HUES64 (cell line): ENCODE measurements around the gene MAPK10.
"Not testable (repeated sequence)": the region's sequence is repeated elsewhere in the genome, so short reads cannot be mapped to it uniquely, and the experiment has no call there.

Source experiments
- H3K27ac ChIP-seq: 2 replicates; pipeline ENCODE4 v1.7.0; 2013; ENCODE audit warnings: low read depth, low read length, inconsistent platforms
- H3K27me3 ChIP-seq: 2 replicates; pipeline ENCODE4 v1.6.1; 2013; ENCODE audit warnings: mild to moderate bottlenecking, low read length; ENCODE audit not compliant: insufficient read depth
- H3K36me3 ChIP-seq: 2 replicates; pipeline ENCODE4 v1.6.1; 2013; ENCODE audit warnings: mild to moderate bottlenecking, low read length; ENCODE audit not compliant: insufficient read depth
- H3K4me1 ChIP-seq: 2 replicates; pipeline ENCODE4 v1.6.1; 2013; ENCODE audit warnings: mild to moderate bottlenecking, low read length, moderate library complexity; ENCODE audit not compliant: insufficient read depth
- H3K4me3 ChIP-seq: 2 replicates; pipeline ENCODE4 v1.5.1; 2013; ENCODE audit warnings: mild to moderate bottlenecking, low read length, moderate library complexity
- H3K9ac ChIP-seq: 2 replicates; pipeline ENCODE4 v1.6.1; 2013; ENCODE audit warnings: mild to moderate bottlenecking, low read depth, low read length
- H3K9me3 ChIP-seq: 2 replicates; pipeline ENCODE4 v1.6.1; 2013; ENCODE audit warnings: low read depth, low read length; ENCODE audit not compliant: insufficient read depth
- WGBS: fragments of 150-250, 120-280 bp; methylation state at CpG from one replicate; pipeline ENCODE4 v1.1.7; 2013; ENCODE audit warnings: missing lambda C conversion rate; 5-methylcytosine and 5-hydroxymethylcytosine counted together

The MAPK10 gene

DNA sequence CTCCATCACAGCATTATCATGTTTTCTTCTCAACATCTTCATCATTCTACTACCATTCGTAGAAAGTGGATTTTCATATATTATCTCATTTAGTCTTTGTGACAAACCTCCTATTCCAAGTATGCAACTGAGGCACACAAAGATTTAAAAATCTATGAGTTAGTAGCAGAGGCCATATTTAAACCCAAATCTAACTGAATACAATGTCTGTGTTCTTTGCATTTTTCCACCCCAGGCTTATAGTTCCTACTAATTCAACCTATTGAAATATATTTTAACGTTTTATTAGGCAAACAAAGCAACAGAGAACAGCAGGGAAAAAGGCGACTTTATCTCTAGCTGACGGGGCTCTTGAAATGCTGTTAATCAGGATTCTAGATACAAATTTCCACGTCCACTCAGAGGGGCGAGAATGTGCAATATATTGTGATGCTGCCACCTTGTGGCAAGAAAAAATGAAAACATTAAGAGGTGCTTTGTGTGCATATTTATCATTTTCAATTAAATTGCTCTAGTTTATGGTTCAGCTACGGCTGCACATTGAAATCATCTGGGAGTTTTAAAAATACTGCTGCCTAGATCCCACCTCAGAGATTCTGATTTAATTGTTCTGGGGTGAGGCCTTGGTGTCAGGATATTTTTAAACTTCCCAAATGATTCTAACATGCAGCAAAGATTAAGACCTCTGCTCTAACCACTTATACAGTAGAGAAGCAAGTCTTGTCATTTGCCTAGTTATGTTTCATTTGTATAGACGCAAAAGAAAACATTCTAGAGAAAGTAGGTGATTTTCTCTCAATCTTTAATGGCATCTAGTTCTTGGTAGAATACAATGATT lies 315.9 kb downstream of the MAPK10 start:
- no peak overlapping the region for H3K27ac ChIP-seq
- WGBS = 54% methylated on average over 7 of the region's 8 CpGs
- H3K27me3 ChIP-seq = no peaks in the 10 kb centered on the region
- no peak overlapping the region for H3K9ac ChIP-seq
- no peak overlapping the region for H3K4me3 ChIP-seq
- H3K36me3 ChIP-seq = no peaks in the 10 kb centered on the region
- H3K4me1 ChIP-seq = 0 out of 2 replicates have a peak, but pooled peaks cover 5% of the 10 kb centered on the region
- H3K9me3 ChIP-seq = no peaks in the 10 kb centered on the region

DNA sequence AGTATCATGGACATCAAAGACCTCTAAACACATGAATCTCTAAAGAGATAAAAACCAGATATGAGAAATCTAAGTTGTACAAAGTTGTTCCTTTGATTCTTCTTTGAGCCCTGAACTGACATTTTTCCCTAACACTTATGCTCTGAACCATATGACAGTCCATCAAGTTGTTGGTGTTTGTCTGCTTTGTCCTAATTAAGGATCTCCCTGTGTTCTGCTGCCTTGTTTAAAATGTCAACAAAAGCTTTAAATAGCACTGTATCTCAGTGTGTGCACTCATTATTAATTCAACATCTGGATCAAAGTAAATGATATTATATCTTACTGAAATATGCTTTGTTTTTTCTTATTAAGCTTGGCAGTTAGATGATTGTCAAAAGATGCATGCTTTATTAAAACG lies 321.8 kb downstream of the MAPK10 start:
- WGBS = no CpG with 5 or more reads among the region's 1 CpG
- no peak overlapping the region for H3K27ac ChIP-seq
- no peak overlapping the region for H3K9ac ChIP-seq

DNA sequence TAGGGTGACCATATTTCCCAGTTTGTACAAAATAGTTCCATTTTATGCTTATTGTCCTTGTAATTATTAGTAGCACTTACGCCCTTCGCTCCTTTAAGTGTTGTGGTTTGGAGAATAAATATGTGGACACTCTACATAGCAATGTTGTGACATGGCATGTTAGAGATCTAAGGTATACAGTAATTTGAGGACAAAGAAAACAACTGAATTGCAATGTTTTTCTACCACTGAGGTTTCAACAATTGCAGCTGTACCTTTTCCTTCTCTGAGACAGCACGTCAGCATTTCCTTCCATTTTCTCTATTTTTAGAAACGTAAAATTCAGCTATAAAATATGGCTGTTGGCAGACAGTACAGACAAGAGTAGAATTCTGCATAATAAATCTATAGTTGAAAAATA lies 323.1 kb downstream of the MAPK10 start:
- no peak overlapping the region for H3K9ac ChIP-seq
- no peak overlapping the region for H3K4me3 ChIP-seq
- WGBS = 99% methylated on average over 4 of the region's 4 CpGs
- no peaks in the 10 kb centered on the region for H3K27me3 ChIP-seq
- H3K4me1 ChIP-seq = no peaks in the 10 kb centered on the region
- no peak overlapping the region for H3K27ac ChIP-seq
- H3K36me3 ChIP-seq = no peaks in the 10 kb centered on the region
- H3K9me3 ChIP-seq = no peaks in the 10 kb centered on the region

More for the DNA sequence above, 321.8 kb downstream of the MAPK10 start:
- Histone ChIP-seq H3K27me3 (no peaks in the 10 kb centered on the region), H3K4me3 (no peak overlapping the region), H3K36me3 (no peaks in the 10 kb centered on the region), H3K4me1 (no peaks in the 10 kb centered on the region), H3K9me3 (no peaks in the 10 kb centered on the region)

DNA sequence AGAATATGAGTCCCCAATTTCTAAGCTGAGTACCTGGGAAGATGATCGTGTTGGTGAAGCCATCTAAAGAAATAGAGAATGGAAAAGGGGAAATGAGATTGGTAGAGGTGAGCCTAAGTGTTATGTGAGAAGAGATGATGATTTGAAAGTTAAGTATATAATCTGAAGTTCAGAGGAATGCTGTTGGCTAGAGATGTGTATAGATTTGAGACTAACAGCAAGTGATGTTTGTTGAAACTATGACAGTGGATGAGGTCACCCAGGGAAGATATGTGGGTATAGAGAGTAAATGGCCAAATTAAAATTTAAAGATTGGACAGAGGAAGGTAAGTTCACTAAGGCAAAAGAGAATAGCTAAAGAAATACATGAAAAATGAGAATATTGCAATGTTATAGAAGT lies 324.2 kb downstream of the MAPK10 start:
- Histone ChIP-seq H3K27me3 (no peaks in the 10 kb centered on the region), H3K27ac (no peak overlapping the region), H3K4me1 (no peaks in the 10 kb centered on the region), H3K4me3 (no peak overlapping the region), H3K36me3 (no peaks in the 10 kb centered on the region), H3K9me3 (no peaks in the 10 kb centered on the region), H3K9ac (no peak overlapping the region)
- WGBS = 97% methylated on average over 1 of the region's 1 CpG

DNA sequence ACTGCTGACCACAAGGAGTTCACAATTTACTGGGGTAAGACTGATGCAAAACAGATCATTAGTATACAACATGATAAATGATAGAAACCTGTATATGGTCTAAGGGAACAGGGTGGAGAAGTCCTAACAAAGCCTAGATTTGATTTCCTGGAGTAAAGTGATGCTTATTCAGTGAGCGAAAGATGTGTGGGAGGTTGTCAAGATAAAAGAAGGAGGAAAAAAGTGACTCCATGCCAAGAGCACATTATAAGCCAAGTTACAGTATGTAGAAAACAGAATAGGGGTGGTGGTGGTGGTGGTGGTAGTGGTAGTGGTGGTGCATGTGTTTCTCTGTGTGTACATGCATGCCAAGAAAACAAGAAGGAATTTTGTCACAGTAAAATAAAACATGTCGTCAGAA lies 325.2 kb downstream of the MAPK10 start:
- 95% methylated on average over 2 of the region's 2 CpGs for WGBS
- no peak overlapping the region for H3K9ac ChIP-seq
- H3K36me3 ChIP-seq = no peaks in the 10 kb centered on the region
- no peaks in the 10 kb centered on the region for H3K27me3 ChIP-seq
- no peaks in the 10 kb centered on the region for H3K4me1 ChIP-seq
- no peaks in the 10 kb centered on the region for H3K9me3 ChIP-seq
- H3K4me3 ChIP-seq = no peak overlapping the region
- no peak overlapping the region for H3K27ac ChIP-seq

DNA sequence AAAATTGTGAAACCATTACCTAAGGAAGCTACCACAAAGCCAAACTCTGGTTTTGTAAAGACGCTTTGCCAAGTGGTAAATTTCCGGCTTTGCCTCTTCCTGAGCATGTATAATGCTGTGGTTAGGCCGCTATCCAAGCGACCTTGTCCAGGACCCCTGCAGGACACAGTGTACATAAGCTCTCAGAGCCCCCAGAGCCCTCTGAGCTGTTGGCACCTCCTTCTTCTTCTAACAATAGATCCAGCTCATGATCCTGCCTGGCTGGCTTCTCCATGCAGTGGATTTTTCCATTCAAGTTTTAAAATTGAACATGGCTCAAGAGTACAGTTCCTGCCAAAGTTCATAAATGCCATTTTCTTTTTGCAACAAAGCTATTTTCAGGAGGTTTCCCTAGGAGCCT lies 326.7 kb downstream of the MAPK10 start:
- no peak overlapping the region for H3K27ac ChIP-seq
- 90% methylated on average over 4 of the region's 4 CpGs for WGBS

DNA sequence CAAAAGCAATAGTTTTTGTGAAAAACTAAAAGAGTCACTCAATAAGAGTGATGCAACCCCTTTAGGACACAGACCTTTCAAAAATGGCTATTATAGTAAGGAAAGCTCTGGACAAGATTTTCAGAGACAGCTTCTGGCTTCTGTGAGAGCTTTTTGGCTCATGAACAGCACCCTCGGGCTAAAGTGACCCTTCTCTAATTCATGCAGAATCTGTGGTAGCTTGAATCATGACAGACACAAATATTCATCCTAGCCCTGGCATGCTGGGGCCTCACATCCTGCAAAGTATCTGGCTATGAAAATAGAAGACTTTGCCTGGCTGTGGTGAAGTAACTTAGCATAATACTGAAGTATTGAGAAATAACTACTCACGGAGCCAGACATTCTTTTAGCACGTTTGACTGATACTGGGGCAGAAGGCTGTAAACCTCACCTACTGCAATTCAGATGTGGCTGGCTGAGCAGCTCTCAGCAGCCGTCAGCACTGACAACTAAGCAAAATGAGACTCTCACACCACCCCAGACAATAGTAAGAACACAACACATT lies 327.3 kb downstream of the MAPK10 start:
- H3K4me1 ChIP-seq = no peaks in the 10 kb centered on the region
- no peak overlapping the region for H3K27ac ChIP-seq
- no peaks in the 10 kb centered on the region for H3K27me3 ChIP-seq
- H3K4me3 ChIP-seq = no peak overlapping the region
- H3K36me3 ChIP-seq = no peaks in the 10 kb centered on the region
- no peak overlapping the region for H3K9ac ChIP-seq
- 77% methylated on average over 4 of the region's 4 CpGs for WGBS
- H3K9me3 ChIP-seq = no peaks in the 10 kb centered on the region

More for the DNA sequence above, 326.7 kb downstream of the MAPK10 start:
- Histone ChIP-seq H3K4me1 (no peaks in the 10 kb centered on the region), H3K27me3 (no peaks in the 10 kb centered on the region), H3K4me3 (no peak overlapping the region), H3K9ac (no peak overlapping the region), H3K36me3 (no peaks in the 10 kb centered on the region), H3K9me3 (no peaks in the 10 kb centered on the region)

DNA sequence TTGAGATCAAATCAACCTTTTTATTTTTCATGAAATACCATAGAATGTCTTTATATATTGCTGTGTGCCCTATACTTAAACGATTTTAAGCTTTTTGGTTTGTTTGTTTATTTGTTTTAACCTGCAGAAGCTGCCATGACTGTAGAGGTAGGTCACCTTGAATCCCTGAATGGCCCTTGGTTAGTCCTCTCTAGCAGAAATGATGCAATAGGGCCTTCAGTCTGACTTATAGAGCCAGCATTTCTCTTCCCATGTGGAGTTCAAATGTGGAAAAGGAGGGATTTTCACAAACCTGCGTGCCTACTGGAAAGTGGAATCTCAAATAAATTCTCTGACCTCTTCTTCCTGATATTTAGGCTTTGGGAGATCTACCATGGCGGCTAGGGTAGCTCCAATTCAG lies 327.9 kb downstream of the MAPK10 start:
- Histone ChIP-seq H3K4me3 (no peak overlapping the region), H3K4me1 (no peaks in the 10 kb centered on the region), H3K36me3 (no peaks in the 10 kb centered on the region), H3K9ac (no peak overlapping the region), H3K27me3 (no peaks in the 10 kb centered on the region), H3K27ac (no peak overlapping the region), H3K9me3 (no peaks in the 10 kb centered on the region)
- 93% methylated on average over 3 of the region's 3 CpGs for WGBS

DNA sequence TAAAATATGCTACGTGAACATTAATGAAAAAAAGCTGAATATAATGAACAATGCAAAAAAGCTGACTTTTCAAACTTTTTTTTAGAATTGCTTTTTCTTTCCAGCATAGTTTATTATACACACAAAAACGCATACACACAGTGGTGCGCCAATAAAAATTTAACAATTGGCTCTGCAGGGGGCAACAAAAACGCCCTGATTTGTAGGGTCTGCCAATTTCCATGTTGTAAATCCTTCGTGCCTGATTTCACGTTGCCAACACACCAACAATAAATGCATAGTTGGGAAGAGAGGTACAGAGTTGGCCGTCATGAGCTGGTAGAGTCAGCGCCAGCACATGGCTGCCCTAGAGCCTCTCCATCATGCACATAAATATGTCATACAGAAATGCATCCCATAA lies 333.1 kb downstream of the MAPK10 start:
- Histone ChIP-seq H3K36me3 (no peaks in the 10 kb centered on the region; the same call in 1 of the 2 replicates), H3K4me3 (no peak overlapping the region), H3K27me3 (no peaks in the 10 kb centered on the region), H3K9me3 (no peaks in the 10 kb centered on the region), H3K9ac (no peak overlapping the region), H3K4me1 (no peaks in the 10 kb centered on the region), H3K27ac (no peak overlapping the region)
- WGBS = 93% methylated on average over 8 of the region's 8 CpGs

DNA sequence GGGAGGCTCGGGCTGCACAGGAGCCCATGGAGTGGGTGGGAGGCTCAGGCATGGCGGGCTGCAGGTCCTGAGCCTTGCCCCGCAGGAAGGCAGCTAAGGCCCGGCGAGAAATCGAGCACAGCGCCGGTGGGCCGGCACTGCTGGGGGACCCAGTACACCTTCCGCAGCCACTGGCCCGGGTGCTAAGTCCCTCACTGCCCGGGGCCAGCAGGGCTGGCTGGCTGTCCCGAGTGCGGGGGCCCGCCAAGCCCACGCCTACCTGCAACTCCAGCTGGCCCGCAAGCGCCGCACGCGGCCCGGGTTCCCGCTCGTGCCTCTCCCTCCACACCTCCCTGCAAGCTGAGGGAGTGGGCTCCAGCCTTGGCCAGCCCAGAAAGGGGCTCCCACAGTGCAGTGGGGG lies 338.2 kb downstream of the MAPK10 start:
- H3K4me3 ChIP-seq, H3K4me1 ChIP-seq, H3K27me3 ChIP-seq, H3K9ac ChIP-seq, H3K27ac ChIP-seq, H3K9me3 ChIP-seq, H3K36me3 ChIP-seq: not testable (repeated sequence)
- 96% methylated on average over 22 of the region's 24 CpGs for WGBS

DNA sequence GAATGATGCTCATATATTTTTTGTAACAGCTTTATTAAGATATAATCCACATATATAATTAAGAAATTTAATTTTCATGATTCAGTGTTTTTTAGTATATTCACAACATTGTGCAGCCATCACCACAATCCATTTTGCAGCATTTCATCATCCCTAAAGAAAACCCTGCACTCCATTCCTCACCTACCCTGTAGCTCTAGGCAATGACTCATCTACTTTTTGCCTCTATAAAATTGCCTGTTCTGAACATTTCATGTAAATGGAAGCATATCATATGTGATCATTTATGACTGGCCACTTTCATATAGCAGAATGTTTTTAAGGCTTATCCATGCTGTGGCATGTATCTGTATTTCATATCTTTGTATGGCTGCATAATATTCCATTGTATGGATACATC lies 339.9 kb downstream of the MAPK10 start:
- no peaks in the 10 kb centered on the region; the same call in 1 of the 2 replicates for H3K36me3 ChIP-seq
- no peaks in the 10 kb centered on the region for H3K9me3 ChIP-seq
- peaks cover 12% of the 10 kb centered on the region for H3K4me1 ChIP-seq
- H3K9ac ChIP-seq = no peak overlapping the region
- H3K4me3 ChIP-seq = no peak overlapping the region
- H3K27me3 ChIP-seq = no peaks in the 10 kb centered on the region
- H3K27ac ChIP-seq = no peak overlapping the region
